HepG2 (cell line): ENCODE measurements around the gene POLN. TPM values are rescaled to one million over a fixed set of nuclear protein-coding genes. Genes with fewer than 3 reads are reported as not detected.
A peak's percentile ranks its signal among the peaks of the same experiment; 100 is the strongest.

ENCODE experiments used
- ATAC-seq: fragments of 200-7000 bp; cut with Tn5 transposase; 3 replicates; pipeline ENCODE4 v1.9.1; 2020; ENCODE audit warnings: mild to moderate bottlenecking, moderate library complexity
- BruUV-seq: library from RNA; stranded (reverse); fragments of 400-500 nt; replicated peaks from 2 replicates; lab custom pipeline; 2021; lab: Mats Ljungman, UMichigan
- CTCF ChIA-PET: fragments of 300-600 bp; formaldehyde crosslinking; extraction: SDS; loops from one replicate; lab custom pipeline; 2021; ENCODE audit warnings: low total read pairs, inconsistent platforms, low intra/inter-chr PET ratio; lab: Yijun Ruan, JAX
- POLR2A ChIA-PET: fragments of 350-600 bp; sonication (Branson Sonifier 250); formaldehyde crosslinking; loops from one replicate; lab custom pipeline; 2020; ENCODE audit warnings: antibody characterized with exemption, inconsistent platforms; lab: Yijun Ruan, JAX
- DNase-seq: peaks from one replicate; pipeline ENCODE4 v3.0.0-alpha.2; 2015; ENCODE audit warnings: low spot score
- FAIRE-seq: peaks from 3 replicates; lab custom pipeline; 2011; peaks lifted over from hg19 to GRCh38; lab: Jason Lieb, UNC
- H2AFZ ChIP-seq: one replicate; pipeline ENCODE4 v1.6.1; 2011; ENCODE audit warnings: low read length, inconsistent platforms
- H3K27ac ChIP-seq: fragments of 300-600 bp; 3 replicates; pipeline ENCODE4 v1.8.0; 2011; ENCODE audit warnings: mixed run types, mild to moderate bottlenecking, mixed read lengths, low read length, inconsistent platforms; ENCODE audit not compliant: insufficient read depth; ENCODE audit errors: extremely low read length
- H3K27me3 ChIP-seq, 2 experiments: fragments of 200-600 bp in 1 of 2; 2 replicates in 1 of 2; 3 replicates in 1 of 2; pipeline versions ENCODE4 v1.6.0 to v1.8.0; 2011; ENCODE audit warnings: low read length in 2 of 2, mild to moderate bottlenecking in 2 of 2, moderate library complexity in 2 of 2, inconsistent platforms in 1 of 2; ENCODE audit not compliant: insufficient read depth in 2 of 2, control insufficient read depth in 1 of 2
- H3K36me3 ChIP-seq, 2 experiments: fragments of 200-600 bp in 1 of 2; replicated peaks in 1 of 2; 2 replicates in 1 of 2; 3 replicates in 1 of 2; pipeline versions ENCODE4 v1.5.1 to v1.8.0; 2011; ENCODE audit warnings: low read length in 2 of 2, inconsistent platforms in 1 of 2; ENCODE audit not compliant: insufficient read depth in 2 of 2, control insufficient read depth in 1 of 2
- H3K4me1 ChIP-seq: 2 replicates; pipeline ENCODE4 v1.5.1; 2012; ENCODE audit warnings: low read length, inconsistent platforms; ENCODE audit not compliant: insufficient read depth
- H3K4me2 ChIP-seq: 2 replicates; pipeline ENCODE4 v1.6.0; 2011; ENCODE audit warnings: low read depth, low read length, inconsistent platforms
- H3K4me3 ChIP-seq, 3 experiments: fragments of 200-600 bp in 1 of 3; sonication (generic), shearing (Covaris generic) in 1 of 3; replicated peaks in 1 of 3; 2 replicates each; pipeline ENCODE4 v1.5.1; 2011 to 2016; ENCODE audit warnings: low read length in 3 of 3, inconsistent platforms in 2 of 3, low read depth in 2 of 3, mild to moderate bottlenecking in 2 of 3, control low read depth in 1 of 3, mixed read lengths in 1 of 3; ENCODE audit not compliant: insufficient read depth in 1 of 3
- H3K79me2 ChIP-seq: one replicate; pipeline ENCODE4 v1.6.1; 2011; ENCODE audit warnings: low read length, inconsistent platforms; ENCODE audit not compliant: insufficient read depth
- H3K9ac ChIP-seq: 2 replicates; pipeline ENCODE4 v1.6.0; 2011; ENCODE audit warnings: mild to moderate bottlenecking, low read depth, low read length, inconsistent platforms; ENCODE audit not compliant: insufficient read depth
- H3K9me3 ChIP-seq: 2 replicates; pipeline ENCODE4 v1.5.1; 2012; ENCODE audit warnings: mild to moderate bottlenecking, low read length
- H4K20me1 ChIP-seq: 2 replicates; pipeline ENCODE4 v1.6.0; 2011; ENCODE audit warnings: inconsistent platforms, mild to moderate bottlenecking, low read length, moderate library complexity; ENCODE audit not compliant: insufficient read depth
- DR1 ChIP-seq: sonication (generic); formaldehyde crosslinking; IDR thresholded peaks from 2 replicates; pipeline ENCODE4 v1.8.0; 2021; ENCODE audit warnings: mild to moderate bottlenecking, missing genetic modification reagents, inconsistent platforms
- RELA ChIP-seq: sonication (generic); formaldehyde crosslinking; IDR thresholded peaks from 2 replicates; pipeline ENCODE4 v1.4.0; 2020; ENCODE audit warnings: missing genetic modification reagents
- ZNF160 ChIP-seq: sonication (generic); formaldehyde crosslinking; IDR thresholded peaks from 2 replicates; pipeline ENCODE4 v1.8.0; 2022; ENCODE audit warnings: mild to moderate bottlenecking, inconsistent platforms, missing genetic modification reagents
- ZNF337 ChIP-seq: sonication (generic); formaldehyde crosslinking; IDR thresholded peaks from 2 replicates; pipeline ENCODE4 v1.5.1; 2020; ENCODE audit warnings: missing genetic modification reagents, low read depth, mild to moderate bottlenecking, borderline replicate concordance
- WGBS: methylation state at CpG from one replicate; pipeline ENCODE4 v1.1.6; 2017; ENCODE audit warnings: low lambda C conversion rate; 5-methylcytosine and 5-hydroxymethylcytosine counted together
- in situ Hi-C: cut with HindIII; loops from 2 replicates; pipeline ENCODE4 v1.10.0; 2017; ENCODE audit warnings: low pct_unique_long_range_greater_than_20kb; ENCODE audit not compliant: extremely low pct_ligation_motif_present
- intact Hi-C: fragments of 100-400 bp; cut with micrococcal nuclease; formaldehyde crosslinking; loops from one replicate; pipeline ENCODE4 v1.10.0; 2022; ENCODE audit not compliant: unreplicated experiment
- polyA plus RNA-seq, 8 experiments: library from polyadenylated mRNA; depleted of rRNA in 3 of 8; stranded (reverse) in 7 of 8; unstranded in 1 of 8; fragments of >200 nt; fragmentation: Illumina TruSeq in 4 of 8; extraction: Trizol in 4 of 8; gene quantifications; 2 replicates each; pipeline versions ENCODE4 v1.2.1 to v1.2.3, GENCODE V29; 2011 to 2016; ENCODE audit warnings: low read depth in 4 of 8, missing spikeins in 1 of 8, mixed read lengths in 1 of 8; ENCODE audit not compliant: insufficient read depth in 1 of 8
- total RNA-seq, 5 experiments: library from RNA; depleted of rRNA; stranded (reverse); fragments of >200 nt; fragmentation: Illumina TruSeq; extraction: Trizol; gene quantifications; 2 replicates each; pipeline ENCODE4 v1.2.3, GENCODE V29; 2016; ENCODE audit warnings: low read depth in 1 of 5
- TF ChIP-seq, protein P1 (sequence below): sonication (generic); formaldehyde crosslinking; IDR thresholded peaks from 2 replicates; pipeline ENCODE4 v1.5.1; 2020; ENCODE audit warnings: missing genetic modification reagents, mild to moderate bottlenecking, borderline replicate concordance
- TF ChIP-seq, protein P2 (sequence below): sonication (generic); formaldehyde crosslinking; IDR thresholded peaks from 2 replicates; pipeline ENCODE4 v1.4.0; 2020; ENCODE audit warnings: mild to moderate bottlenecking, low read depth, missing genetic modification reagents
- TF ChIP-seq, protein P3 (sequence below): sonication (generic); formaldehyde crosslinking; IDR thresholded peaks from 2 replicates; pipeline ENCODE4 v1.4.0; 2020; ENCODE audit warnings: missing genetic modification reagents

The POLN gene
- total and polyA plus RNA-seq, 2 of the 13 experiments (the other 11 are each of a cell fraction or from before 2014, with no cell fraction given), result 0.93 to 1.5 TPM

DNA sequence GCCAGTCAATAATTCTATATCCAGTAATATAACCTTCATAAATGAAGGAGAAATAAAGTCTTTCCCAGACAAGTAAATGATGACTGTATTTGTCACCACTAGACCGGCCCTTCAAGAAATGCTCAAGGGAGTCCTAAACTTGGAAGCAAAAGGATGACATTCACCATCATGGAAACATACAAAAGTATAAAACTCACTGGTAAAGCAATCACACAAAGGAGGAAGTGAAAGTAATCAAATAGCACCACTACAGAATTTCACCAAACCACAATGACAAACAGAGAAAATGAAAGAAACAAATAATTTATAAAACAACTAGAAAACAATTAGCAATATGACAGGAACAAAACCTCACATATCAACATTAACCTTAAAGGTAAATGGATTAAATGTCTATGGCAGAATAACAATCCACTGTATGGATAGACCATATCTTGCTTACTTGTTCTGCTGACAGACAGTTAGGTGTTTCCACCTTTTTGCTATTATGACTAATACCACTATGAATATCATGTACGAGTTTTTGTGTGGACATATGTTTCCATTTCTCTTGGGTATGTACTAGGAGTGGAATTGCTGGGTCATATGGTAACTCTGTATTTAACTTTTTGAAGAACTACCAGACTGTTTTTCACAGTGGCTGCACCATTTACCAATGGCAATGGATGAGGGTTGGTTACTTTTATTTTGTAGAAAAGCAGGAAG, 137.9 kb downstream of the POLN start:
- no peak overlapping the region for H3K9ac ChIP-seq
- no peaks in the 10 kb centered on the region for H4K20me1 ChIP-seq
- ATAC-seq (no peak), DNase-seq (no peak), FAIRE-seq (no peak)
- CTCF ChIA-PET, result no interaction called here
- 46% methylated on average over 2 of the region's 2 CpGs for WGBS
- no peaks in the 10 kb centered on the region for H3K36me3 ChIP-seq
- in situ Hi-C loops, result no loop called here
- no peak overlapping the region for H3K27ac ChIP-seq
- H3K4me1 ChIP-seq, result no peaks in the 10 kb centered on the region
- H3K4me3 ChIP-seq, result no peak overlapping the region
- TF ChIP-seq, protein P1, sequence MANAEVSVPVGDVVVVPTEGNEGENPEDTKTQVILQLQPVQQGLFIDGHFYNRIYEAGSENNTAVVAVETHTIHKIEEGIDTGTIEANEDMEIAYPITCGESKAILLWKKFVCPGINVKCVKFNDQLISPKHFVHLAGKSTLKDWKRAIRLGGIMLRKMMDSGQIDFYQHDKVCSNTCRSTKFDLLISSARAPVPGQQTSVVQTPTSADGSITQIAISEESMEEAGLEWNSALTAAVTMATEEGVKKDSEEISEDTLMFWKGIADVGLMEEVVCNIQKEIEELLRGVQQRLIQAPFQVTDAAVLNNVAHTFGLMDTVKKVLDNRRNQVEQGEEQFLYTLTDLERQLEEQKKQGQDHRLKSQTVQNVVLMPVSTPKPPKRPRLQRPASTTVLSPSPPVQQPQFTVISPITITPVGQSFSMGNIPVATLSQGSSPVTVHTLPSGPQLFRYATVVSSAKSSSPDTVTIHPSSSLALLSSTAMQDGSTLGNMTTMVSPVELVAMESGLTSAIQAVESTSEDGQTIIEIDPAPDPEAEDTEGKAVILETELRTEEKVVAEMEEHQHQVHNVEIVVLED (CRISPR knock-in tag), result no peak
- peak; percentile 76; the same call in 1 of the 2 replicates for TF ChIP-seq ZNF337
- H2AFZ ChIP-seq, result no peak overlapping the region
- intact Hi-C loops, result no loop called here
- no peaks in the 10 kb centered on the region for H3K79me2 ChIP-seq
- peaks cover 0 to 19% of the 10 kb centered on the region in 2 experiments; a peak in 1 of 5 replicates for H3K27me3 ChIP-seq
- H3K9me3 ChIP-seq, result peaks cover 23% of the 10 kb centered on the region
- POLR2A ChIA-PET, result no interaction called here
- BruUV-seq, result no TSS peak
- no peak overlapping the region for H3K4me2 ChIP-seq

DNA sequence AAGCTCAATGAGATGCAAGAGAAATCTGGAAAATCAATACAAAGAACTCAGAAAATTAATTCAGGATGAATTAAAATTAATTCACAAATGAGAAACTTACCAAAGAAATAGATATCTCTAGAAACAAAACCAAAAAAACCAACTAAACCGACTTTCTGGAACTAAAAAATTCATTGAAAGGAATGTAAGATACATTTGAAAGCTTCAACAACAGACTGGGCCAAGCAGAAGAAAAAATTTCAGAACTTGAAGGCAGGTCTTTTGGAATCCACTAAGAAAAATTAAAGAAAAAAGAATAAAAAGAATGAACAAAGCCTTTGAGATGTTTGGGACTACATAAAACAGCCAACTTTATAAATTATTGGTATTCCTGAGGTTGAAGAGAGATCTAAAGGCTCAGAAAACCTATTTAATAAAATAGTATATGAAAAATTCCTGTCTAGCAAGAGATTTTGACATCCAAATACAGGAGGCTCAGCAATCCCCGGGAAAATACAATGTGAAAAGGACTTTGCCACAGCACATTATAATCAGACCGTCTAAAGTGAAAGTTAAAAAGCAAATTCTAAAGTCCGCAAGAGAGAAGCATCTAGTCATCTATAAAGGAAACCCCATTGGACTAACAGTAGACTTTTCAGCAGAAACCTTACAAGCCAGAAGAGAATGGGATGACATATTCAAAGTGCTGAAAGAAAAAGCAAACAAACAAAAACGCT, 138.6 kb downstream of the POLN start:
- 4% methylated on average over 5 of the region's 5 CpGs for WGBS
- H3K79me2 ChIP-seq, result no peaks in the 10 kb centered on the region
- ATAC-seq (no peak), DNase-seq (no peak), FAIRE-seq (no peak)
- H3K27me3 ChIP-seq, result peaks cover 0 to 13% of the 10 kb centered on the region in 2 experiments; a peak in 1 of 5 replicates
- intact Hi-C loops, result no loop called here
- POLR2A ChIA-PET, result no interaction called here
- peaks cover 23% of the 10 kb centered on the region for H3K9me3 ChIP-seq
- no peak overlapping the region for H3K27ac ChIP-seq
- TF ChIP-seq, protein P2, sequence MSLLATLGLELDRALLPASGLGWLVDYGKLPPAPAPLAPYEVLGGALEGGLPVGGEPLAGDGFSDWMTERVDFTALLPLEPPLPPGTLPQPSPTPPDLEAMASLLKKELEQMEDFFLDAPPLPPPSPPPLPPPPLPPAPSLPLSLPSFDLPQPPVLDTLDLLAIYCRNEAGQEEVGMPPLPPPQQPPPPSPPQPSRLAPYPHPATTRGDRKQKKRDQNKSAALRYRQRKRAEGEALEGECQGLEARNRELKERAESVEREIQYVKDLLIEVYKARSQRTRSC (CRISPR knock-in tag), result no peak
- no peak for TF ChIP-seq RELA
- no peak for TF ChIP-seq DR1
- TF ChIP-seq ZNF160 (CRISPR knock-in tag), result peak; percentile 99
- TF ChIP-seq, protein P3, sequence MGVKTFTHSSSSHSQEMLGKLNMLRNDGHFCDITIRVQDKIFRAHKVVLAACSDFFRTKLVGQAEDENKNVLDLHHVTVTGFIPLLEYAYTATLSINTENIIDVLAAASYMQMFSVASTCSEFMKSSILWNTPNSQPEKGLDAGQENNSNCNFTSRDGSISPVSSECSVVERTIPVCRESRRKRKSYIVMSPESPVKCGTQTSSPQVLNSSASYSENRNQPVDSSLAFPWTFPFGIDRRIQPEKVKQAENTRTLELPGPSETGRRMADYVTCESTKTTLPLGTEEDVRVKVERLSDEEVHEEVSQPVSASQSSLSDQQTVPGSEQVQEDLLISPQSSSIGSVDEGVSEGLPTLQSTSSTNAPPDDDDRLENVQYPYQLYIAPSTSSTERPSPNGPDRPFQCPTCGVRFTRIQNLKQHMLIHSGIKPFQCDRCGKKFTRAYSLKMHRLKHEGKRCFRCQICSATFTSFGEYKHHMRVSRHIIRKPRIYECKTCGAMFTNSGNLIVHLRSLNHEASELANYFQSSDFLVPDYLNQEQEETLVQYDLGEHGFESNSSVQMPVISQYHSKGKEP, result no peak
- in situ Hi-C loops, result no loop called here
- H2AFZ ChIP-seq, result no peak overlapping the region
- no peak overlapping the region for H3K4me2 ChIP-seq
- H3K36me3 ChIP-seq, result no peaks in the 10 kb centered on the region
- no peak overlapping the region for H3K4me3 ChIP-seq
- CTCF ChIA-PET, result no interaction called here
- H3K9ac ChIP-seq, result no peak overlapping the region
- no peaks in the 10 kb centered on the region for H3K4me1 ChIP-seq
- no TSS peak for BruUV-seq
- no peaks in the 10 kb centered on the region for H4K20me1 ChIP-seq
